ENCODE measurements around the gene ADM5. TPM values are rescaled to one million over a fixed set of nuclear protein-coding genes. Genes with fewer than 3 reads are reported as not detected.

Gene ADM5
- total RNA-seq, 1 experiment from 2014 or later = 4.7 TPM

- Histone ChIP-seq H3K4me1 (ENCODE audit: control insufficient read depth, insufficient read depth, low read length) (no peaks in the 10 kb centered on the region; the same call in 1 of the 2 replicates), H3K4me3 (ENCODE audit: low read depth in 2 of 2, low read length in 2 of 2) (no peak overlapping the region), H3K27ac (ENCODE audit: low read length) (no peak overlapping the region), H3K9me3 (ENCODE audit: control insufficient read depth, insufficient read depth, low read depth, low read length) (no peaks in the 10 kb centered on the region), H3K27me3 (ENCODE audit: control insufficient read depth, insufficient read depth, low read length) (no peaks in the 10 kb centered on the region), H3K36me3 (ENCODE audit: control insufficient read depth, insufficient read depth, low read length) (no peaks in the 10 kb centered on the region)
- in situ Hi-C loops (cut with HindIII; ENCODE audit: low pct_unique_long_range_greater_than_20kb, low sequenced_read_pairs) = no loop called here
- ChIA-PET POLR2A (no interaction called here), CTCF (no interaction called here)
- ATAC-seq (peak; percentile 54; the same call in 1 of the 2 replicates), DNase-seq (ENCODE audit: low read depth, low spot score) (peak; percentile 10)
- TF ChIP-seq SIN3A (IDR thresholded peaks at IDR 0.05; ENCODE audit: borderline replicate concordance, insufficient read depth, low read depth, low read length) (no peak), CTCF (IDR thresholded peaks at IDR 0.05) (no peak), POLR2AphosphoS5 (IDR thresholded peaks at IDR 0.05; ENCODE audit: low read depth, low read length) (no peak), TCF7L2 (IDR thresholded peaks at IDR 0.05; ENCODE audit: low read depth, low read length) (no peak), REST (IDR thresholded peaks at IDR 0.05; ENCODE audit: insufficient read depth in 1 of 2, low read depth in 2 of 2, low read length in 1 of 2) (no peak)
- no TSS peak for BruUV-seq (replicated peaks)
- intact Hi-C loops (cut with micrococcal nuclease; ENCODE audit: unreplicated experiment) = no loop called here
These were observed 23.0 kb downstream of the ADM5 start for GRCh38 chr19:49712397-49712859.

DNA sequence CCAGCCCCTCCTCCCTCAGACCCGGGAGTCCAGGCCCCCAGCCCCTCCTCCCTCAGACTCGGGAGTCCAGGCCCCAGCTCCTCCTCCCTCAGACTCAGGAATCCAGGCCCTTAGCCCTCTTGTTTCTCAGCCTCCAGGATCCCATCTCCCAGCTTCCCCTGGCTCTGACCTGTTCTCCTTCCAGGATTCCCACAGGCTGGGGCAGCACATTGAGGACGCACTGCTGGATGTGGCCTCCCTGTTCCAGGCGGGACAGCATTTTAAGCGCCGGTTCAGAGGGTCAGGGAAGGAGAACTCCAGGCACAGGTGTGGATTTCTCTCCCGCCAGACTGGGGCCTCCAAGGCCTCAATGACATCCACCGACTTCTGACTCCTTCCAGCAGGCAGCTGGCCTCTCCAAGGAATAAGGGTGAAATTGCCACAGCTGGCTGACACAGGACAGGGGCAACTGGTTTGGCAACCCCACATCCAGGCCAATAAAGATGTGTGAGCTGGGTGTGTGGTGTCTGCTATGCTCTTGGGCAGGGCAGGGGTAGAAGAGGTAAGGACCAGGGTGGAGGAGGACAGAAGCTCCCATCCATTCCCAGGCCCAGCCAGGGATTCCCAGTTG lies 23.9 kb downstream of the ADM5 start:
- intact Hi-C loops (cut with micrococcal nuclease; ENCODE audit: unreplicated experiment) (no loop called here), in situ Hi-C loops (cut with HindIII; ENCODE audit: low pct_unique_long_range_greater_than_20kb, low sequenced_read_pairs) (no loop called here)
- Histone ChIP-seq H3K36me3 (ENCODE audit: control insufficient read depth, insufficient read depth, low read length) (peaks cover 3% of the 10 kb centered on the region; the same call in 1 of the 2 replicates), H3K4me3 (ENCODE audit: low read depth in 2 of 2, low read length in 2 of 2) (no peak overlapping the region), H3K4me1 (ENCODE audit: control insufficient read depth, insufficient read depth, low read length) (no peaks in the 10 kb centered on the region; the same call in 1 of the 2 replicates), H3K9me3 (ENCODE audit: control insufficient read depth, insufficient read depth, low read depth, low read length) (no peaks in the 10 kb centered on the region), H3K27ac (ENCODE audit: low read length) (no peak overlapping the region), H3K27me3 (ENCODE audit: control insufficient read depth, insufficient read depth, low read length) (no peaks in the 10 kb centered on the region)
- BruUV-seq (replicated peaks) = no TSS peak
- ATAC-seq (no peak), DNase-seq (ENCODE audit: low read depth, low spot score) (no peak)
- ChIA-PET POLR2A (no interaction called here), CTCF (no interaction called here)
- no peak for TF ChIP-seq CTCF (IDR thresholded peaks at IDR 0.05)
- TF ChIP-seq TCF7L2 (IDR thresholded peaks at IDR 0.05; ENCODE audit: low read depth, low read length) = no peak
- no peak for TF ChIP-seq POLR2AphosphoS5 (IDR thresholded peaks at IDR 0.05; ENCODE audit: low read depth, low read length)
- no peak for TF ChIP-seq REST (IDR thresholded peaks at IDR 0.05; ENCODE audit: insufficient read depth in 1 of 2, low read depth in 2 of 2, low read length in 1 of 2)
- no peak for TF ChIP-seq SIN3A (IDR thresholded peaks at IDR 0.05; ENCODE audit: borderline replicate concordance, insufficient read depth, low read depth, low read length)

All from Panc1 (cell line).